ENCODE results near the gene KLK13. TPM values are rescaled to one million over a fixed set of nuclear protein-coding genes. Genes with fewer than 3 reads are reported as not detected.

KLK13 gene
- polyA plus RNA-seq, 2 of the 4 experiments (the other 2 are of a cell fraction): not detected

GRCh38 chr19:51066393-51067186 is 1.7 kb upstream of the KLK13 start (continued):
- no peak for TF ChIP-seq RFX5 (IDR thresholded peaks at IDR 0.05)
- no peak for TF ChIP-seq CEBPB (IDR thresholded peaks at IDR 0.05)
- no peak for TF ChIP-seq HOXB13 (CRISPR knock-in tag; IDR thresholded peaks at IDR 0.05; ENCODE audit: low read depth)

GRCh38 chr19:51065221-51065960 is 499 bp upstream of the KLK13 start:
- Histone ChIP-seq H3K4me3 (peak overlapping the region; percentile 46), H3K4me2 (peak overlapping the region; percentile 91), H3K9me3 (no peaks in the 10 kb centered on the region), H3K4me1 (peaks cover 4% of the 10 kb centered on the region; the same call in 1 of the 3 replicates), H3K27ac (peak overlapping the region; percentile 31 to 67; a peak in 3 of 6 replicates)
- TF ChIP-seq POLR2AphosphoS2 (conservative IDR thresholded peaks at IDR 0.05; ENCODE audit: low read length) (no peak), HOXB5 (CRISPR knock-in tag; IDR thresholded peaks at IDR 0.05) (no peak), KDM1A (IDR thresholded peaks at IDR 0.05; ENCODE audit: low read depth) (no peak), MAX (IDR thresholded peaks at IDR 0.05) (no peak), FOSB (CRISPR knock-in tag; IDR thresholded peaks at IDR 0.05) (no peak), TFCP2L1 (CRISPR knock-in tag; IDR thresholded peaks at IDR 0.05) (no peak), KDM5A (IDR thresholded peaks at IDR 0.05) (no peak), CEBPB (IDR thresholded peaks at IDR 0.05) (no peak), BCL3 (IDR thresholded peaks at IDR 0.05) (no peak)
- no peak for FAIRE-seq
- WGBS (ENCODE audit: missing lambda C conversion rate): 51% methylated on average over 18 of the region's 25 CpGs
- CTCF ChIA-PET: interaction anchor here (1.0 to 1.4 kb wide), 2 partner anchors 31 to 44 kb away, joined by 4 to 7 read pairs; no protein-coding TSS in a partner anchor
- POLR2A ChIA-PET: interaction anchor here (1.0 kb wide), 1 partner anchor 13 kb away, joined by 3 read pairs; no protein-coding TSS in a partner anchor
- no peak for DNase-seq (ENCODE audit: low read depth in 1 of 2, low spot score in 1 of 2)
- peak; percentile 26 to 60; a peak in 3 of 6 replicates for ATAC-seq

- WGBS (ENCODE audit: missing lambda C conversion rate): 54% methylated on average over 7 of the region's 7 CpGs
- no peaks in the 10 kb centered on the region for H3K9me3 ChIP-seq
- peaks cover 4% of the 10 kb centered on the region; the same call in 1 of the 3 replicates for H3K4me1 ChIP-seq
- ChIA-PET CTCF (interaction anchor here (1.0 kb wide), 1 partner anchor 43 kb away, joined by 3 read pairs; no protein-coding TSS in a partner anchor), POLR2A (no interaction called here)
- no peak overlapping the region for H3K4me2 ChIP-seq
- no peak overlapping the region for H3K27ac ChIP-seq
- no peak overlapping the region for H3K4me3 ChIP-seq
- DNase-seq (ENCODE audit: low read depth in 1 of 2, low spot score in 1 of 2) (no peak), ATAC-seq (no peak), FAIRE-seq (no peak)
- TF ChIP-seq HES2 (IDR thresholded peaks at IDR 0.05) (no peak), RARB (CRISPR knock-in tag; IDR thresholded peaks at IDR 0.05) (no peak), ZC3H11A (IDR thresholded peaks at IDR 0.05) (no peak), HOXB13 (CRISPR knock-in tag; IDR thresholded peaks at IDR 0.05; ENCODE audit: low read depth) (no peak), ZSCAN20 (CRISPR knock-in tag; IDR thresholded peaks at IDR 0.05) (no peak), KDM5A (IDR thresholded peaks at IDR 0.05) (no peak), MAFK (IDR thresholded peaks at IDR 0.05; ENCODE audit: partially characterized antibody) (no peak), CHD2 (IDR thresholded peaks at IDR 0.05; ENCODE audit: low read length, partially characterized antibody) (no peak), EHF (CRISPR knock-in tag; IDR thresholded peaks at IDR 0.05) (no peak), PBX3 (IDR thresholded peaks at IDR 0.05) (no peak), FOXS1 (CRISPR knock-in tag; IDR thresholded peaks at IDR 0.05) (no peak), HMGXB4 (CRISPR knock-in tag; IDR thresholded peaks at IDR 0.05; ENCODE audit: borderline replicate concordance) (no peak), E2F6 (IDR thresholded peaks at IDR 0.05; ENCODE audit: borderline replicate concordance, low read depth) (no peak), EP300 (IDR thresholded peaks at IDR 0.05) (no peak), HDAC2 (IDR thresholded peaks at IDR 0.05) (no peak), BCL3 (IDR thresholded peaks at IDR 0.05) (no peak), RCOR1 (IDR thresholded peaks at IDR 0.05; ENCODE audit: low read depth, low read length) (no peak), ELK1 (IDR thresholded peaks at IDR 0.05; ENCODE audit: low read depth, low read length) (no peak)
Measured at GRCh38 chr19:51063664-51064063, 1.2 kb downstream of the KLK13 start.

All from A549 (cell line).